WTC11 (cell line): ENCODE results near the gene PXYLP1. TPM values are rescaled to one million over a fixed set of nuclear protein-coding genes. Genes with fewer than 3 reads are reported as not detected.

ENCODE experiments used
- ATAC-seq: fragments of 200-7000 bp; cut with Tn5 transposase; 2 replicates; pipeline ENCODE4 v1.10.0; 2021; ENCODE audit warnings: mild to moderate bottlenecking, moderate library complexity
- CTCF ChIA-PET: fragments of 300-600 bp; sonication (Branson Sonifier 250); formaldehyde crosslinking; loops from one replicate; lab custom pipeline; 2021; ENCODE audit warnings: antibody characterized with exemption; lab: Charles Lee
- POLR2A ChIA-PET: fragments of 350-600 bp; sonication (Branson Sonifier 250); formaldehyde crosslinking; loops from one replicate; lab custom pipeline; 2021; ENCODE audit warnings: antibody characterized with exemption; lab: Charles Lee
- DNase-seq: peaks from one replicate; pipeline ENCODE4 v3.0.0; 2021; ENCODE audit warnings: low spot score
- H3K27ac Mint-ChIP-seq: 2 replicates; pipeline ENCODE4 v1.8.0; 2021; ENCODE audit warnings: mixed read lengths
- H3K27me3 Mint-ChIP-seq: 2 replicates; pipeline ENCODE4 v1.8.0; 2021; ENCODE audit warnings: low read depth, mild to moderate bottlenecking, moderate library complexity, mixed read lengths
- H3K36me3 Mint-ChIP-seq: 2 replicates; pipeline ENCODE4 v1.8.0; 2021; ENCODE audit warnings: mixed read lengths
- H3K4me1 Mint-ChIP-seq: 2 replicates; pipeline ENCODE4 v1.8.0; 2022; ENCODE audit warnings: mixed read lengths
- H3K4me3 Mint-ChIP-seq: 2 replicates; pipeline ENCODE4 v1.8.0; 2021; ENCODE audit warnings: mild to moderate bottlenecking, moderate library complexity, mixed read lengths
- H3K9me3 Mint-ChIP-seq: 2 replicates; pipeline ENCODE4 v1.8.0; 2021; ENCODE audit warnings: mixed read lengths
- CREM ChIP-seq: sonication (generic); formaldehyde crosslinking; IDR thresholded peaks from 2 replicates; pipeline ENCODE4 v1.8.1; 2022; ENCODE audit warnings: mild to moderate bottlenecking, missing genetic modification reagents, moderate library complexity
- FOXP1 ChIP-seq: sonication (generic); formaldehyde crosslinking; IDR thresholded peaks from 2 replicates; pipeline ENCODE4 v1.8.0; 2022; ENCODE audit warnings: missing genetic modification reagents, mild to moderate bottlenecking, moderate library complexity, borderline replicate concordance
- GABPB1 ChIP-seq: sonication (generic); formaldehyde crosslinking; IDR thresholded peaks from 2 replicates; pipeline ENCODE4 v1.8.1; 2023; ENCODE audit warnings: mild to moderate bottlenecking, missing genetic modification reagents
- HMGA2 ChIP-seq: fragments of 250-450 bp; sonication (Bioruptor Pico); IDR thresholded peaks from 2 replicates; pipeline ENCODE4 v1.4.0; 2021; ENCODE audit warnings: mild to moderate bottlenecking, moderate library complexity
- HMGXB4 ChIP-seq: sonication (generic); formaldehyde crosslinking; IDR thresholded peaks from 2 replicates; pipeline ENCODE4 v1.8.1; 2023; ENCODE audit warnings: mild to moderate bottlenecking, moderate library complexity, missing genetic modification reagents
- IRF2 ChIP-seq: sonication (generic); formaldehyde crosslinking; IDR thresholded peaks from 2 replicates; pipeline ENCODE4 v1.8.0; 2022; ENCODE audit warnings: low read depth, missing genetic modification reagents, borderline replicate concordance
- KAT7 ChIP-seq: sonication (generic); formaldehyde crosslinking; IDR thresholded peaks from 2 replicates; pipeline ENCODE4 v1.8.1; 2023; ENCODE audit warnings: missing genetic modification reagents, mild to moderate bottlenecking, borderline replicate concordance
- MAX ChIP-seq: sonication (generic); formaldehyde crosslinking; IDR thresholded peaks from 2 replicates; pipeline ENCODE4 v1.8.0; 2022; ENCODE audit warnings: mild to moderate bottlenecking, missing genetic modification reagents
- NR2C2 ChIP-seq: sonication (generic); formaldehyde crosslinking; IDR thresholded peaks from 2 replicates; pipeline ENCODE4 v1.8.0; 2022; ENCODE audit warnings: mild to moderate bottlenecking, missing genetic modification reagents
- OVOL2 ChIP-seq: fragments of 250-450 bp; sonication (Bioruptor Pico); IDR thresholded peaks from 2 replicates; pipeline ENCODE4 v1.9.0; 2021; ENCODE audit warnings: mild to moderate bottlenecking, borderline replicate concordance
- PRDM15 ChIP-seq: sonication (generic); formaldehyde crosslinking; IDR thresholded peaks from 2 replicates; pipeline ENCODE4 v1.8.0; 2022; ENCODE audit warnings: missing genetic modification reagents
- PREB ChIP-seq: sonication (generic); formaldehyde crosslinking; IDR thresholded peaks from 2 replicates; pipeline ENCODE4 v1.8.1; 2022; ENCODE audit warnings: mild to moderate bottlenecking, missing genetic modification reagents, moderate library complexity, borderline replicate concordance
- PRRX2 ChIP-seq: fragments of 250-450 bp; sonication (Bioruptor Pico); IDR thresholded peaks from 2 replicates; pipeline ENCODE4 v1.8.0; 2021; ENCODE audit warnings: mild to moderate bottlenecking
- RORB ChIP-seq: fragments of 250-450 bp; sonication (Bioruptor Pico); IDR thresholded peaks from 2 replicates; pipeline ENCODE4 v1.9.0; 2021; ENCODE audit warnings: mild to moderate bottlenecking
- TEAD4 ChIP-seq: sonication (generic); formaldehyde crosslinking; IDR thresholded peaks from 2 replicates; pipeline ENCODE4 v1.8.0; 2022; ENCODE audit warnings: mild to moderate bottlenecking, missing genetic modification reagents
- TP53 ChIP-seq: sonication (generic); formaldehyde crosslinking; IDR thresholded peaks from 2 replicates; pipeline ENCODE4 v1.8.1; 2023; ENCODE audit warnings: mild to moderate bottlenecking, missing genetic modification reagents
- ZNF423 ChIP-seq: fragments of 250-450 bp; sonication (Bioruptor Pico); IDR thresholded peaks from 2 replicates; pipeline ENCODE4 v2.1.2; 2022; ENCODE audit warnings: mild to moderate bottlenecking, moderate library complexity
- total RNA-seq: library from RNA; stranded (reverse); gene quantifications from 3 replicates; pipeline ENCODE4 v1.2.3, GENCODE V29; 2021
- TF ChIP-seq, protein P1 (sequence below): sonication (generic); formaldehyde crosslinking; IDR thresholded peaks from 2 replicates; pipeline ENCODE4 v1.8.1; 2022; ENCODE audit warnings: mild to moderate bottlenecking, moderate library complexity, missing genetic modification reagents

Gene PXYLP1
- total RNA-seq, 1 experiment from 2014 or later, result 20.1 TPM

- Mint-ChIP-seq H3K27me3 (peaks cover 41% of the 10 kb centered on the region), H3K4me1 (peaks cover 47% of the 10 kb centered on the region), H3K4me3 (peak overlapping the region; percentile 67), H3K27ac (no peak overlapping the region), H3K36me3 (no peaks in the 10 kb centered on the region; the same call in 1 of the 2 replicates)
- ATAC-seq, result no peak
- POLR2A ChIA-PET, result no interaction called here
- no peak for DNase-seq
- CTCF ChIA-PET, result no interaction called here
- TF ChIP-seq PRDM15 (CRISPR knock-in tag) (no peak), PREB (CRISPR knock-in tag) (no peak), RORB (CRISPR knock-in tag) (no peak), NR2C2 (no peak), HMGXB4 (CRISPR knock-in tag) (no peak), IRF2 (CRISPR knock-in tag) (no peak)
- TF ChIP-seq, all 79 proteins: peak for 0
- peaks cover 7% of the 10 kb centered on the region for H3K9me3 Mint-ChIP-seq
These were observed 1.3 kb upstream of the PXYLP1 start for GRCh38 chr3:141230293-141230692.

DNA sequence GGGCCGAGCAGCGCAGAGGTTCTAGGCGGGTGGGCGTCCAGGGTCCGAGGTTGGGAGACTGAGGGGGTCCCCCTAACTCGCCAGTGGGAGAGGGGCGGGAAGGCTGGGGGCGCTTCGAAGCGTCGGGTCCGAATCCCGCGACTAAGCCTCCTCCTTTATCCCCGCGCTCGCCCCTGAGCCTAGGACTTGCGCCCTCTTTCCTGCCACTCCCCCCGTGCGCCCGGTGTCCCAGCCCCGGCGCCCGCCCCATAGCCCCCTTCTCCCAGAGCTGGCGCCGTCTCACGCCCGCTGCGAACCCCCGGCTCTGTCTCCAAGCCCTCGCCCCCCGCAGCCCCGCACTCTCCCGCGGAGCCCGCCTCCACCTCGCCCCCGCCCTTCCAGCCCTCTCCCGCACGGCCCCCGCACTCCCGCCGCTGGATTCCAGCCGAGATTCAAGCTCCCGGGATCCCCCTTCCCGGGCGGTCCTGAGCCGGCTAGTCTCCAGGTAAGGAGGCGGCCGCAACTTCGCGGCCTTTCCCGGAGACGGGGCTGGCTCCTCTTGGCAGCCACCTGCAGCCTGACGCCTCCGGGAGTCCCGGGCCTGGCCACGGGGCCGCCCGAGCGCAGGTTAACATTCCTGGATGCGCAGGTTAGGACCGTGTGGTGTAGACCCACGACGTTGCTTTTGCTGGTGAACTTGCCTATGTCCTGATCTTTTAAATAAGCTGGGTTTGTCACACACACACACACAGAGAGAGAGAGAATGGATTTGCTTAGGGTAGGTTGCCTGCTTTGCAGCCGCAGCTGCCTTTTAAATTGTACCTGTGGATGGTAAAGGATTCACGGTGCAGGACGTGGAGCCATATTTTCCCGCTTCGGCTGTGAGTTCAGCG is 563 bp downstream of the PXYLP1 start:
- Mint-ChIP-seq H3K36me3 (peaks cover 8% of the 10 kb centered on the region), H3K9me3 (no peaks in the 10 kb centered on the region), H3K4me3 (peak overlapping the region; percentile 77), H3K27me3 (peaks cover 38% of the 10 kb centered on the region), H3K4me1 (peaks cover 53% of the 10 kb centered on the region), H3K27ac (no peak overlapping the region)
- POLR2A ChIA-PET, result interaction anchor here (0.6 kb wide), 2 partner anchors 10 to 23 kb away, joined by 3 read pairs; no protein-coding TSS in a partner anchor
- 0 out of 2 replicates have a peak, but pooled peaks have one; percentile 4 for TF ChIP-seq FOXP1
- 0 out of 2 replicates have a peak, but pooled peaks have one; percentile 27 for TF ChIP-seq KAT7 (CRISPR knock-in tag)
- TF ChIP-seq, protein P1, sequence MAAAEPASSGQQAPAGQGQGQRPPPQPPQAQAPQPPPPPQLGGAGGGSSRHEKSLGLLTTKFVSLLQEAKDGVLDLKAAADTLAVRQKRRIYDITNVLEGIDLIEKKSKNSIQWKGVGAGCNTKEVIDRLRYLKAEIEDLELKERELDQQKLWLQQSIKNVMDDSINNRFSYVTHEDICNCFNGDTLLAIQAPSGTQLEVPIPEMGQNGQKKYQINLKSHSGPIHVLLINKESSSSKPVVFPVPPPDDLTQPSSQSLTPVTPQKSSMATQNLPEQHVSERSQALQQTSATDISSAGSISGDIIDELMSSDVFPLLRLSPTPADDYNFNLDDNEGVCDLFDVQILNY, result 0 out of 2 replicates have a peak, but pooled peaks have one; percentile 2
- no peak; the same call in 1 of the 2 replicates for TF ChIP-seq CREM (CRISPR knock-in tag)
- TF ChIP-seq GABPB1 (CRISPR knock-in tag), result no peak
- no peak for TF ChIP-seq ZNF423
- 0 out of 2 replicates have a peak, but pooled peaks have one; percentile 32 for TF ChIP-seq TEAD4 (CRISPR knock-in tag)
- TF ChIP-seq PRRX2 (CRISPR knock-in tag), result no peak
- no peak for TF ChIP-seq OVOL2 (CRISPR knock-in tag)
- TF ChIP-seq MAX (CRISPR knock-in tag), result peak; percentile 49; the same call in 1 of the 2 replicates
- TF ChIP-seq TP53 (CRISPR knock-in tag), result no peak
- TF ChIP-seq HMGA2 (CRISPR knock-in tag), result no peak
- DNase-seq (peak; percentile 66), ATAC-seq (peak; percentile 17)
- CTCF ChIA-PET, result interaction anchor here (0.6 to 2.3 kb wide), 61 partner anchors 8 to 1349 kb away, joined by 3 to 74 read pairs (median 5); partner anchors contain the start of gene SPSB4
